GM23338 (cell line): ENCODE data around the gene AKR1C1. TPM values are rescaled to one million over a fixed set of nuclear protein-coding genes. Genes with fewer than 3 reads are reported as not detected.
"Not testable (repeated sequence)": the region's sequence is repeated elsewhere in the genome, so short reads cannot be mapped to it uniquely, and the experiment has no call there.

Experiments
- ATAC-seq: fragments of 200-7000 bp; cut with Tn5 transposase; 3 replicates; pipeline ENCODE4 v1.9.1; 2020
- DNase-seq: peaks from one replicate; pipeline ENCODE4 v3.0.0-alpha.2; 2015; ENCODE audit warnings: low spot score
- H2AFZ ChIP-seq: fragments of 200-600 bp; sonication (generic); 2 replicates; pipeline ENCODE4 v1.8.0; 2016; ENCODE audit warnings: antibody characterized with exemption, mild to moderate bottlenecking, moderate library complexity
- H3F3A ChIP-seq: fragments of 200-600 bp; sonication (generic); replicated peaks from 2 replicates; pipeline ENCODE4 v1.8.0; 2017; ENCODE audit warnings: antibody characterized with exemption, mixed run types, low read depth
- H3K27ac ChIP-seq: fragments of 200-600 bp; sonication (generic); 2 replicates; pipeline ENCODE4 v1.6.1; 2016; ENCODE audit warnings: low read depth
- H3K27me3 ChIP-seq: fragments of 200-600 bp; sonication (generic); 2 replicates; pipeline ENCODE4 v1.8.0; 2016; ENCODE audit warnings: mild to moderate bottlenecking, mixed run types, moderate library complexity; ENCODE audit not compliant: insufficient read depth
- H3K36me3 ChIP-seq: fragments of 200-600 bp; sonication (generic); 2 replicates; pipeline ENCODE4 v1.8.0; 2016; ENCODE audit warnings: mild to moderate bottlenecking; ENCODE audit not compliant: insufficient read depth
- H3K4me1 ChIP-seq: fragments of 200-600 bp; sonication (generic); 2 replicates; pipeline ENCODE4 v1.8.0; 2016; ENCODE audit warnings: mild to moderate bottlenecking, moderate library complexity; ENCODE audit not compliant: insufficient read depth
- H3K4me2 ChIP-seq: fragments of 200-600 bp; sonication (generic); 2 replicates; pipeline ENCODE4 v1.7.1; 2017; ENCODE audit warnings: mixed run types
- H3K4me3 ChIP-seq: fragments of 200-600 bp; sonication (generic); 2 replicates; pipeline ENCODE4 v1.6.1; 2016; ENCODE audit warnings: mixed run types
- H3K79me2 ChIP-seq: fragments of 200-600 bp; sonication (generic); replicated peaks from 2 replicates; pipeline ENCODE4 v1.8.0; 2017; ENCODE audit warnings: mild to moderate bottlenecking; ENCODE audit not compliant: insufficient read depth
- H3K9me2 ChIP-seq: fragments of 200-600 bp; sonication (generic); 2 replicates; pipeline ENCODE4 v1.8.0; 2017; ENCODE audit not compliant: insufficient read depth
- H4K20me1 ChIP-seq: fragments of 200-600 bp; sonication (generic); replicated peaks from 2 replicates; pipeline ENCODE4 v1.8.0; 2017; ENCODE audit warnings: mild to moderate bottlenecking; ENCODE audit not compliant: insufficient read depth
- H3K27ac Mint-ChIP-seq: 2 replicates; pipeline ENCODE4 v1.8.0; 2020; ENCODE audit warnings: inconsistent platforms, mild to moderate bottlenecking, moderate library complexity, mixed read lengths
- H3K27me3 Mint-ChIP-seq: 3 replicates; pipeline ENCODE4 v1.8.0; 2022; ENCODE audit warnings: low read depth, mild to moderate bottlenecking, moderate library complexity, mixed read lengths, inconsistent platforms; ENCODE audit not compliant: insufficient read depth, poor library complexity
- H3K36me3 Mint-ChIP-seq: 3 replicates; pipeline ENCODE4 v1.8.0; 2021; ENCODE audit warnings: low read depth, mild to moderate bottlenecking, inconsistent platforms, moderate library complexity, mixed read lengths
- H3K4me1 Mint-ChIP-seq: 3 replicates; pipeline ENCODE4 v1.8.0; 2020; ENCODE audit warnings: mild to moderate bottlenecking, inconsistent platforms, mixed read lengths
- H3K4me3 Mint-ChIP-seq: 3 replicates; pipeline ENCODE4 v1.8.0; 2021; ENCODE audit warnings: moderate library complexity, mild to moderate bottlenecking, inconsistent platforms, mixed read lengths
- H3K9me3 Mint-ChIP-seq: 3 replicates; pipeline ENCODE4 v1.8.0; 2020; ENCODE audit warnings: moderate library complexity, mild to moderate bottlenecking, inconsistent platforms, mixed read lengths
- CREB1 ChIP-seq: fragments of 250-450 bp; sonication (Bioruptor Pico); IDR thresholded peaks from 2 replicates; pipeline ENCODE4 v1.5.0; 2020; ENCODE audit warnings: low read depth, mild to moderate bottlenecking, moderate library complexity
- EZH2 ChIP-seq: fragments of 200-600 bp; sonication (generic); IDR thresholded peaks from one replicate; pipeline ENCODE4 v1.8.0; 2017; ENCODE audit warnings: antibody characterized with exemption, mild to moderate bottlenecking, low read depth; ENCODE audit not compliant: unreplicated experiment
- EZH2phosphoT487 ChIP-seq: fragments of 200-600 bp; sonication (generic); IDR thresholded peaks from one replicate; pipeline ENCODE4 v1.8.1; 2018; ENCODE audit warnings: antibody characterized with exemption; ENCODE audit not compliant: unreplicated experiment
- JUNB ChIP-seq: IDR thresholded peaks from one replicate; pipeline ENCODE4 v1.6.1; 2016; ENCODE audit warnings: antibody characterized with exemption; ENCODE audit not compliant: unreplicated experiment
- NANOG ChIP-seq: IDR thresholded peaks from 2 replicates; pipeline ENCODE4 v1.6.1; 2016; ENCODE audit warnings: antibody characterized with exemption, borderline replicate concordance
- POLR2AphosphoS5 ChIP-seq: IDR thresholded peaks from 2 replicates; pipeline ENCODE4 v1.6.1; 2016; ENCODE audit warnings: antibody characterized with exemption, low read depth
- STAT1 ChIP-seq: IDR thresholded peaks from one replicate; pipeline ENCODE4 v1.6.1; 2016; ENCODE audit warnings: antibody characterized with exemption; ENCODE audit not compliant: unreplicated experiment
- polyA plus RNA-seq: library from polyadenylated mRNA; unstranded; fragments of >200 nt; fragmentation: Nextera tagmentation; extraction: Ambion mirVana; gene quantifications from 2 replicates; pipeline ENCODE4 v1.2.1, GENCODE V29; 2016
- total RNA-seq: library from RNA; depleted of rRNA; stranded (reverse); fragments of >200 nt; shearing (Covaris generic); gene quantifications from 2 replicates; pipeline ENCODE4 v1.2.3, GENCODE V29; 2014
- TF ChIP-seq, protein P1 (sequence below), 2 experiments: fragments of 200-600 bp in 1 of 2; sonication (generic) in 1 of 2; conservative IDR thresholded peaks; 2 replicates each; pipeline versions ENCODE4 v1.5.1 to v1.6.1; 2016 to 2017; ENCODE audit warnings: antibody characterized with exemption in 2 of 2, low read depth in 2 of 2, mild to moderate bottlenecking in 2 of 2, moderate library complexity in 1 of 2
- TF ChIP-seq, protein P2 (sequence below): IDR thresholded peaks from 2 replicates; pipeline ENCODE4 v1.6.1; 2016; ENCODE audit warnings: antibody characterized with exemption
- TF ChIP-seq, protein P3 (sequence below): IDR thresholded peaks from one replicate; pipeline ENCODE4 v1.6.1; 2018; ENCODE audit warnings: antibody characterized with exemption; ENCODE audit not compliant: unreplicated experiment
- TF ChIP-seq, protein P4 (sequence below): fragments of 250-450 bp; sonication (Bioruptor Pico); IDR thresholded peaks from 2 replicates; pipeline ENCODE4 v1.5.0; 2020; ENCODE audit warnings: mild to moderate bottlenecking, moderate library complexity

Gene AKR1C1
- total and polyA plus RNA-seq, 2 experiments from 2014 or later, result 2.6 to 5.1 TPM

DNA sequence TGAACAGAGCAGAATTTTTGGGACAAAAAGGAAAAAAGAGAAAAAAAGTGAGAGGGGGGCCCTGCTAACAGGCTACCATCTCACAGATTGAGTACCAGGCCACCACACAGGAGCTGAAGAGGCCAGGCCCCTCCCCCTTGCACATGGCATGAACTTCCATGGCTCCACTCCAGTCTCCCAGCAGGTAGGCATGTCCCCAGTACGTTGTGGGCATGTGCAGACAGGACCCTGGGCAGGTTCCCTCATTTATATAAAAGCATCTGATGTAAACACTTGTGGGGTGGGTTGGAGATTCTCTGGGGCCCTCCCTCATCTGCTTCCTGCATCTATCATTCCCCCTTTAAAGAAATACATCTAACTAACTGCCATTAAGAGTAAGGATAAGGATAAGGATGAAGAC, 45.0 kb upstream of the AKR1C1 start:
- no peaks in the 10 kb centered on the region for H3K27me3 Mint-ChIP-seq
- no peak overlapping the region for H3K4me3 Mint-ChIP-seq
- H3K27ac Mint-ChIP-seq, result no peak overlapping the region
- H3K9me3 Mint-ChIP-seq, result no peaks in the 10 kb centered on the region
- Histone ChIP-seq H3F3A (no peaks in the 10 kb centered on the region), H3K36me3 (no peaks in the 10 kb centered on the region), H3K4me1 (no peaks in the 10 kb centered on the region), H3K4me3 (no peak overlapping the region), H3K4me2 (no peak overlapping the region), H3K9me2 (no peaks in the 10 kb centered on the region), H3K27me3 (no peaks in the 10 kb centered on the region), H4K20me1 (no peaks in the 10 kb centered on the region), H2AFZ (no peak overlapping the region), H3K27ac (no peak overlapping the region), H3K79me2 (no peaks in the 10 kb centered on the region)
- ATAC-seq (no peak), DNase-seq (no peak)
- TF ChIP-seq, protein P1, sequence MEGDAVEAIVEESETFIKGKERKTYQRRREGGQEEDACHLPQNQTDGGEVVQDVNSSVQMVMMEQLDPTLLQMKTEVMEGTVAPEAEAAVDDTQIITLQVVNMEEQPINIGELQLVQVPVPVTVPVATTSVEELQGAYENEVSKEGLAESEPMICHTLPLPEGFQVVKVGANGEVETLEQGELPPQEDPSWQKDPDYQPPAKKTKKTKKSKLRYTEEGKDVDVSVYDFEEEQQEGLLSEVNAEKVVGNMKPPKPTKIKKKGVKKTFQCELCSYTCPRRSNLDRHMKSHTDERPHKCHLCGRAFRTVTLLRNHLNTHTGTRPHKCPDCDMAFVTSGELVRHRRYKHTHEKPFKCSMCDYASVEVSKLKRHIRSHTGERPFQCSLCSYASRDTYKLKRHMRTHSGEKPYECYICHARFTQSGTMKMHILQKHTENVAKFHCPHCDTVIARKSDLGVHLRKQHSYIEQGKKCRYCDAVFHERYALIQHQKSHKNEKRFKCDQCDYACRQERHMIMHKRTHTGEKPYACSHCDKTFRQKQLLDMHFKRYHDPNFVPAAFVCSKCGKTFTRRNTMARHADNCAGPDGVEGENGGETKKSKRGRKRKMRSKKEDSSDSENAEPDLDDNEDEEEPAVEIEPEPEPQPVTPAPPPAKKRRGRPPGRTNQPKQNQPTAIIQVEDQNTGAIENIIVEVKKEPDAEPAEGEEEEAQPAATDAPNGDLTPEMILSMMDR (conservative IDR thresholded peaks at IDR 0.05; ENCODE audit: low read depth in 2 of 2), result no peak
- TF ChIP-seq, protein P2, sequence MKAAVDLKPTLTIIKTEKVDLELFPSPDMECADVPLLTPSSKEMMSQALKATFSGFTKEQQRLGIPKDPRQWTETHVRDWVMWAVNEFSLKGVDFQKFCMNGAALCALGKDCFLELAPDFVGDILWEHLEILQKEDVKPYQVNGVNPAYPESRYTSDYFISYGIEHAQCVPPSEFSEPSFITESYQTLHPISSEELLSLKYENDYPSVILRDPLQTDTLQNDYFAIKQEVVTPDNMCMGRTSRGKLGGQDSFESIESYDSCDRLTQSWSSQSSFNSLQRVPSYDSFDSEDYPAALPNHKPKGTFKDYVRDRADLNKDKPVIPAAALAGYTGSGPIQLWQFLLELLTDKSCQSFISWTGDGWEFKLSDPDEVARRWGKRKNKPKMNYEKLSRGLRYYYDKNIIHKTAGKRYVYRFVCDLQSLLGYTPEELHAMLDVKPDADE, result no peak
- TF ChIP-seq, protein P3, sequence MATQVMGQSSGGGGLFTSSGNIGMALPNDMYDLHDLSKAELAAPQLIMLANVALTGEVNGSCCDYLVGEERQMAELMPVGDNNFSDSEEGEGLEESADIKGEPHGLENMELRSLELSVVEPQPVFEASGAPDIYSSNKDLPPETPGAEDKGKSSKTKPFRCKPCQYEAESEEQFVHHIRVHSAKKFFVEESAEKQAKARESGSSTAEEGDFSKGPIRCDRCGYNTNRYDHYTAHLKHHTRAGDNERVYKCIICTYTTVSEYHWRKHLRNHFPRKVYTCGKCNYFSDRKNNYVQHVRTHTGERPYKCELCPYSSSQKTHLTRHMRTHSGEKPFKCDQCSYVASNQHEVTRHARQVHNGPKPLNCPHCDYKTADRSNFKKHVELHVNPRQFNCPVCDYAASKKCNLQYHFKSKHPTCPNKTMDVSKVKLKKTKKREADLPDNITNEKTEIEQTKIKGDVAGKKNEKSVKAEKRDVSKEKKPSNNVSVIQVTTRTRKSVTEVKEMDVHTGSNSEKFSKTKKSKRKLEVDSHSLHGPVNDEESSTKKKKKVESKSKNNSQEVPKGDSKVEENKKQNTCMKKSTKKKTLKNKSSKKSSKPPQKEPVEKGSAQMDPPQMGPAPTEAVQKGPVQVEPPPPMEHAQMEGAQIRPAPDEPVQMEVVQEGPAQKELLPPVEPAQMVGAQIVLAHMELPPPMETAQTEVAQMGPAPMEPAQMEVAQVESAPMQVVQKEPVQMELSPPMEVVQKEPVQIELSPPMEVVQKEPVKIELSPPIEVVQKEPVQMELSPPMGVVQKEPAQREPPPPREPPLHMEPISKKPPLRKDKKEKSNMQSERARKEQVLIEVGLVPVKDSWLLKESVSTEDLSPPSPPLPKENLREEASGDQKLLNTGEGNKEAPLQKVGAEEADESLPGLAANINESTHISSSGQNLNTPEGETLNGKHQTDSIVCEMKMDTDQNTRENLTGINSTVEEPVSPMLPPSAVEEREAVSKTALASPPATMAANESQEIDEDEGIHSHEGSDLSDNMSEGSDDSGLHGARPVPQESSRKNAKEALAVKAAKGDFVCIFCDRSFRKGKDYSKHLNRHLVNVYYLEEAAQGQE, result no peak
- TF ChIP-seq CREB1, result no peak
- TF ChIP-seq POLR2AphosphoS5, result no peak
- TF ChIP-seq JUNB, result no peak
- TF ChIP-seq NANOG, result no peak
- no peak for TF ChIP-seq EZH2phosphoT487
- TF ChIP-seq STAT1, result no peak
- TF ChIP-seq EZH2, result no peak
- TF ChIP-seq, protein P4, sequence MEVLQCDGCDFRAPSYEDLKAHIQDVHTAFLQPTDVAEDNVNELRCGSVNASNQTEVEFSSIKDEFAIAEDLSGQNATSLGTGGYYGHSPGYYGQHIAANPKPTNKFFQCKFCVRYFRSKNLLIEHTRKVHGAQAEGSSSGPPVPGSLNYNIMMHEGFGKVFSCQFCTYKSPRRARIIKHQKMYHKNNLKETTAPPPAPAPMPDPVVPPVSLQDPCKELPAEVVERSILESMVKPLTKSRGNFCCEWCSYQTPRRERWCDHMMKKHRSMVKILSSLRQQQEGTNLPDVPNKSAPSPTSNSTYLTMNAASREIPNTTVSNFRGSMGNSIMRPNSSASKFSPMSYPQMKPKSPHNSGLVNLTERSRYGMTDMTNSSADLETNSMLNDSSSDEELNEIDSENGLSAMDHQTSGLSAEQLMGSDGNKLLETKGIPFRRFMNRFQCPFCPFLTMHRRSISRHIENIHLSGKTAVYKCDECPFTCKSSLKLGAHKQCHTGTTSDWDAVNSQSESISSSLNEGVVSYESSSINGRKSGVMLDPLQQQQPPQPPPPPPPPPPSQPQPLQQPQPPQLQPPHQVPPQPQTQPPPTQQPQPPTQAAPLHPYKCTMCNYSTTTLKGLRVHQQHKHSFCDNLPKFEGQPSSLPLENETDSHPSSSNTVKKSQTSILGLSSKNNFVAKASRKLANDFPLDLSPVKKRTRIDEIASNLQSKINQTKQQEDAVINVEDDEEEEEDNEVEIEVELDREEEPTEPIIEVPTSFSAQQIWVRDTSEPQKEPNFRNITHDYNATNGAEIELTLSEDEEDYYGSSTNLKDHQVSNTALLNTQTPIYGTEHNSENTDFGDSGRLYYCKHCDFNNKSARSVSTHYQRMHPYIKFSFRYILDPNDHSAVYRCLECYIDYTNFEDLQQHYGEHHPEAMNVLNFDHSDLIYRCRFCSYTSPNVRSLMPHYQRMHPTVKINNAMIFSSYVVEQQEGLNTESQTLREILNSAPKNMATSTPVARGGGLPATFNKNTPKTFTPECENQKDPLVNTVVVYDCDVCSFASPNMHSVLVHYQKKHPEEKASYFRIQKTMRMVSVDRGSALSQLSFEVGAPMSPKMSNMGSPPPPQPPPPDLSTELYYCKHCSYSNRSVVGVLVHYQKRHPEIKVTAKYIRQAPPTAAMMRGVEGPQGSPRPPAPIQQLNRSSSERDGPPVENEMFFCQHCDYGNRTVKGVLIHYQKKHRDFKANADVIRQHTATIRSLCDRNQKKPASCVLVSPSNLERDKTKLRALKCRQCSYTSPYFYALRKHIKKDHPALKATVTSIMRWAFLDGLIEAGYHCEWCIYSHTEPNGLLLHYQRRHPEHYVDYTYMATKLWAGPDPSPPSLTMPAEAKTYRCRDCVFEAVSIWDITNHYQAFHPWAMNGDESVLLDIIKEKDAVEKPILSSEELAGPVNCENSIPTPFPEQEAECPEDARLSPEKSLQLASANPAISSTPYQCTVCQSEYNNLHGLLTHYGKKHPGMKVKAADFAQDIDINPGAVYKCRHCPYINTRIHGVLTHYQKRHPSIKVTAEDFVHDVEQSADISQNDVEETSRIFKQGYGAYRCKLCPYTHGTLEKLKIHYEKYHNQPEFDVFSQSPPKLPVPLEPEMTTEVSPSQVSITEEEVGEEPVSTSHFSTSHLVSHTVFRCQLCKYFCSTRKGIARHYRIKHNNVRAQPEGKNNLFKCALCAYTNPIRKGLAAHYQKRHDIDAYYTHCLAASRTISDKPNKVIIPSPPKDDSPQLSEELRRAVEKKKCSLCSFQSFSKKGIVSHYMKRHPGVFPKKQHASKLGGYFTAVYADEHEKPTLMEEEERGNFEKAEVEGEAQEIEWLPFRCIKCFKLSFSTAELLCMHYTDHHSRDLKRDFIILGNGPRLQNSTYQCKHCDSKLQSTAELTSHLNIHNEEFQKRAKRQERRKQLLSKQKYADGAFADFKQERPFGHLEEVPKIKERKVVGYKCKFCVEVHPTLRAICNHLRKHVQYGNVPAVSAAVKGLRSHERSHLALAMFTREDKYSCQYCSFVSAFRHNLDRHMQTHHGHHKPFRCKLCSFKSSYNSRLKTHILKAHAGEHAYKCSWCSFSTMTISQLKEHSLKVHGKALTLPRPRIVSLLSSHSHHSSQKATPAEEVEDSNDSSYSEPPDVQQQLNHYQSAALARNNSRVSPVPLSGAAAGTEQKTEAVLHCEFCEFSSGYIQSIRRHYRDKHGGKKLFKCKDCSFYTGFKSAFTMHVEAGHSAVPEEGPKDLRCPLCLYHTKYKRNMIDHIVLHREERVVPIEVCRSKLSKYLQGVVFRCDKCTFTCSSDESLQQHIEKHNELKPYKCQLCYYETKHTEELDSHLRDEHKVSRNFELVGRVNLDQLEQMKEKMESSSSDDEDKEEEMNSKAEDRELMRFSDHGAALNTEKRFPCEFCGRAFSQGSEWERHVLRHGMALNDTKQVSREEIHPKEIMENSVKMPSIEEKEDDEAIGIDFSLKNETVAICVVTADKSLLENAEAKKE (CRISPR knock-in tag), result no peak
- no peaks in the 10 kb centered on the region for H3K4me1 Mint-ChIP-seq
- no peaks in the 10 kb centered on the region for H3K36me3 Mint-ChIP-seq

DNA sequence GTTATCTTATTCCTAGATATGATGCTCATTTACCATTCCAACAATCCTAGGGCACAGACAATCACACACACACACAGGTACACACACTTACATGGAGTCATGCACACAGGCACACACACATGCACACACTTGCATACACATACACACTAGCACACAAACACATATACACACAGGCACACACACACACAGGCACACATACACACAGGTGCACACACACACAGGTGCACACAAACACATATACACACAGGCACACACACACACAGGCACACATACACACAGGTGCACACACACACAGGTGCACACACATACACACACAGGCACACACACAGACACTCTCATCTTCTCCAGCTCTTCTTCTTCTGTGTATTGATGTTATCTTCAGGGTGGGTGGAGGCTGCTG, 38.7 kb upstream of the AKR1C1 start:
- H3K27me3 Mint-ChIP-seq, ATAC-seq: not testable (repeated sequence)

More for the DNA sequence above, 38.7 kb upstream of the AKR1C1 start:
- H3K4me2 ChIP-seq, H3K4me1 ChIP-seq, H3K4me3 Mint-ChIP-seq, DNase-seq, H3K9me2 ChIP-seq, H3K4me3 ChIP-seq, H3K4me1 Mint-ChIP-seq, H3K27ac ChIP-seq, H3K79me2 ChIP-seq, H3K9me3 Mint-ChIP-seq, H3F3A ChIP-seq, H3K36me3 Mint-ChIP-seq, H3K27ac Mint-ChIP-seq, H3K27me3 ChIP-seq, H3K36me3 ChIP-seq, H4K20me1 ChIP-seq, H2AFZ ChIP-seq: not testable (repeated sequence)
